Ectodermal cell (in vitro differentiated cells): ENCODE results near the gene IRF5.
"Not testable (repeated sequence)": the region's sequence is repeated elsewhere in the genome, so short reads cannot be mapped to it uniquely, and the experiment has no call there.

Experiments
- H3K27ac ChIP-seq: 2 replicates; pipeline ENCODE4 v1.7.0; 2013; ENCODE audit warnings: mild to moderate bottlenecking, low read depth, low read length; ENCODE audit not compliant: insufficient read depth, poor library complexity, severe bottlenecking
- H3K27me3 ChIP-seq: 2 replicates; pipeline ENCODE4 v1.7.0; 2013; ENCODE audit warnings: mild to moderate bottlenecking, low read length; ENCODE audit not compliant: insufficient read depth, control insufficient read depth, poor library complexity, severe bottlenecking
- H3K36me3 ChIP-seq: one replicate; pipeline ENCODE4 v1.7.0; 2013; ENCODE audit warnings: low read length; ENCODE audit not compliant: control insufficient read depth, insufficient read depth
- H3K4me1 ChIP-seq: one replicate; pipeline ENCODE4 v1.7.0; 2013; ENCODE audit warnings: low read length; ENCODE audit not compliant: control insufficient read depth, insufficient read depth
- H3K4me3 ChIP-seq: 2 replicates; pipeline ENCODE4 v1.7.0; 2013; ENCODE audit warnings: low read depth, low read length, control low read depth; ENCODE audit not compliant: insufficient read depth
- H3K9me3 ChIP-seq: 2 replicates; pipeline ENCODE4 v1.7.0; 2013; ENCODE audit warnings: mild to moderate bottlenecking, low read length, moderate library complexity; ENCODE audit not compliant: control insufficient read depth
- WGBS, 2 experiments: methylation state at CpG; one replicate each; pipeline ENCODE4 v1.1.7; 2013; ENCODE audit warnings: missing lambda C conversion rate in 2 of 2; 5-methylcytosine and 5-hydroxymethylcytosine counted together

The IRF5 gene

GRCh38 chr7:128974241-128974934 is 36.7 kb downstream of the IRF5 start:
- WGBS, 2 experiments = 88 to 97% methylated on average over 7 of the region's 7 CpGs
- Histone ChIP-seq H3K36me3 (peaks cover 47% of the 10 kb centered on the region), H3K4me3 (no peak overlapping the region), H3K9me3 (no peaks in the 10 kb centered on the region), H3K4me1 (no peaks in the 10 kb centered on the region), H3K27me3 (no peaks in the 10 kb centered on the region), H3K27ac (no peak overlapping the region)

DNA sequence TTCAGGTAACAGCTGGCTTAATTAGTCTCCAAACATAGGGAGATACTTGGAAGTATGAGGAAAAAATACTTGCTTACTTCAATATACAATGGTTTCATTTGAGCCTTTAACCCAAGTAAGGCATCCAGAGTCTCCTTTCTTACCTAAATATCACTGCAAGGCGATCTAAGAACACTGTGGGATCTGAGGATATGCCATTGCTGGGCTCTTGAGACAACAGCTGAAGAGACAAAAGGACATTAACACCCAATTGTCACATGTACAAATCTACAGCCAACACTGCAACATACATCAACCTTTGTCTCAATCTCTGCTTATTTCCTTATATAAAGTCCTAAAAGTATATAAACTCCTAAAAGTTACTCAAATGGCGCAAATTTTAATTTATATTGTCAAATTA is 44.4 kb downstream of the IRF5 start:
- no peak overlapping the region for H3K4me3 ChIP-seq
- H3K27ac ChIP-seq = no peak overlapping the region
- H3K36me3 ChIP-seq = peaks cover 52% of the 10 kb centered on the region
- WGBS, 2 experiments = 88 to 94% methylated on average over 1 to 2 of the region's 2 CpGs
- H3K4me1 ChIP-seq = no peaks in the 10 kb centered on the region
- H3K27me3 ChIP-seq = no peaks in the 10 kb centered on the region
- H3K9me3 ChIP-seq = no peaks in the 10 kb centered on the region

GRCh38 chr7:128985660-128986059 is 47.9 kb downstream of the IRF5 start:
- H3K36me3 ChIP-seq = peaks cover 44% of the 10 kb centered on the region
- H3K4me3 ChIP-seq = no peak overlapping the region
- no peaks in the 10 kb centered on the region for H3K4me1 ChIP-seq
- no peak overlapping the region for H3K27ac ChIP-seq
- no peaks in the 10 kb centered on the region for H3K9me3 ChIP-seq
- no peaks in the 10 kb centered on the region for H3K27me3 ChIP-seq

DNA sequence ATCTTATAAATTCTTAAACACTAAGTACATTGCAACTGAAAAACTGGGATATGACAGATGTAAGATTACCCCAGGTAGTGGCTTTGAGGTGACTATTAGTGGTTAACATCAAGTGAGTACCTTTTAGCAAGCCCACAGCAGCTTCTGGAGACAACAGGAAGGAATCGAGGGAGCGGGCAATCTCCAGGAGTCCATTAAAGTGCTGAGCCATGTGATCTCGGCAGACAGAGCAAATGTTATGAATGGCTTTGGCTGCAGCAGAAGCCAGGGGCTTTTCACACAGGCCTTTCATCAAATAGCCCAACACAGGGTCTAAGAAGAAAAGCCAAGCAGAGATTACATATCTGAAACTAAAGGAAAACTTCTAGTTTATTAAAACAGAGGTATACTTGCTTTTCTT is 48.9 kb downstream of the IRF5 start:
- Histone ChIP-seq H3K27ac (no peak overlapping the region), H3K4me3 (no peak overlapping the region), H3K27me3 (no peaks in the 10 kb centered on the region), H3K9me3 (no peaks in the 10 kb centered on the region), H3K36me3 (peaks cover 44% of the 10 kb centered on the region), H3K4me1 (no peaks in the 10 kb centered on the region)
- 87 to 93% methylated on average over 3 of the region's 3 CpGs for WGBS, 2 experiments

DNA sequence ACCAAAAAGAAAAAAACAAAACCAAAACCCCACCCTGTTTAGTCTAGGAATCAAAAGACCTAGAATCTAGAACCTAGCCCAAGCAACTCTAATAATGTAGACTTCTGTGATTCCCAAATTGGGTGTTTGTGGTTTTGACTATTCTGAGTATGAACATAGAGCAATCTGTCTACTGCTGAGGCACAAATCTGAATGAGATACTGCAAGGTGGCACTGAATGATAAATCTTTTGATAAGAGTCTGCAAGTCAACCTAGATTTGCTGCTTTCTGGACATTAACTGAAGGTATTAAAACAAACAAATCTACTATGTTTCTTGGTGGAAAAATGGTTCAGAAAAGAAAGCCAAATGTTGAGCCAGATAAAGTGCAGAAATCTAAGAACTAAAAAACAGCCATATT is 50.6 kb downstream of the IRF5 start:
- Histone ChIP-seq H3K36me3 (peaks cover 33% of the 10 kb centered on the region), H3K4me1 (no peaks in the 10 kb centered on the region), H3K27ac (no peak overlapping the region), H3K9me3 (no peaks in the 10 kb centered on the region), H3K27me3 (no peaks in the 10 kb centered on the region), H3K4me3 (no peak overlapping the region)

DNA sequence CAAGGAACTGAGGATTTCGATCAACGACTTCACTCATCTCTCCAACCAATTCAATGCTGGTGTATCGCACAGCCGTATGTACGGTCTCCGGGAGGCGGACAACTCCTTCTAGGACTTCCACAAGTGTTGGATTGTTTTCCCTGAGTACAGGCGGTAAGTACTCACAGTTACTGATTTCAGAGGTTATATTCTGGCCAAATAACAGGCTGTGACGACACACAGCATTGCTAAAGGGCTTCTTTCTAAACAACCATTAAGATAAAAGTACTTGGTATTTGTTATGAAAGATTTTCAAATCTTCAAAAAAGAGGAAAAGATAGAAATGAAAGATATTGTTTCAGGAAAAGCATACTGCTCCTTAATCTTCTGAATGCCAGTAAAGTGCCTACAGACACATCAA is 52.2 kb downstream of the IRF5 start:
- Histone ChIP-seq H3K36me3 (peaks cover 22% of the 10 kb centered on the region), H3K4me3 (no peak overlapping the region), H3K9me3 (no peaks in the 10 kb centered on the region), H3K4me1 (no peaks in the 10 kb centered on the region), H3K27me3 (no peaks in the 10 kb centered on the region), H3K27ac (no peak overlapping the region)
- 97 to 99% methylated on average over 9 of the region's 9 CpGs for WGBS, 2 experiments

- WGBS, 2 experiments = 94 to 100% methylated on average over 2 of the region's 2 CpGs
- Histone ChIP-seq H3K36me3 (peaks cover 17% of the 10 kb centered on the region), H3K27me3 (no peaks in the 10 kb centered on the region), H3K4me3 (no peak overlapping the region), H3K27ac (no peak overlapping the region), H3K9me3 (no peaks in the 10 kb centered on the region), H3K4me1 (no peaks in the 10 kb centered on the region)
Measured at GRCh38 chr7:128993419-128993818, 55.7 kb downstream of the IRF5 start.

- not testable (repeated sequence) for H3K27ac ChIP-seq, H3K4me3 ChIP-seq, H3K27me3 ChIP-seq, H3K9me3 ChIP-seq, H3K4me1 ChIP-seq
- peaks cover 22% of the 10 kb centered on the region for H3K36me3 ChIP-seq
- WGBS, 2 experiments = 93 to 94% methylated on average over 8 of the region's 8 CpGs
Measured at GRCh38 chr7:128994560-128994959, 56.8 kb downstream of the IRF5 start.

DNA sequence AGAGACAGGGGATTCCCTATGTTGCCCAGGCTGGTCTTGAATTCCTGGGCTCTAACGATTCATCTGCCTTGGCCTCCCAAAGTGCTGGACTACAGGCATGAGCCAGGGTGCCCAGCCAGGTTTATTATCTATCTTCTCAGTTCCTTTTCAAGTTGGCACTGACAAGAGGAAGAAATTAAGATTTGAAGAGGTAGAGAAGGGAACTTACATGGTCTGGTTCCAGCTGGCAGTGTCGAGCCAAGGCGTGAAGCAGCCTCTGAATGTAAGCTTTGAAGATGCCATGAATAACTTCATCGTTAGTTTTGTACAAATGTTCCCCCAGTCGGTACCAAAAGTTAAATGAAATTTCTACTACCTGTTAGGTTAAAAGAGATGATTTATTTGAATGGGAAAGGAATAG is 59.5 kb downstream of the IRF5 start:
- Histone ChIP-seq H3K9me3 (no peaks in the 10 kb centered on the region), H3K36me3 (peaks cover 15% of the 10 kb centered on the region), H3K27me3 (no peaks in the 10 kb centered on the region), H3K4me3 (no peak overlapping the region), H3K4me1 (no peaks in the 10 kb centered on the region), H3K27ac (no peak overlapping the region)
- WGBS, 2 experiments = 98 to 99% methylated on average over 5 of the region's 5 CpGs
